PC-9 (cell line): ENCODE data around the gene C2CD3. TPM values are rescaled to one million over a fixed set of nuclear protein-coding genes. Genes with fewer than 3 reads are reported as not detected.

Source experiments
- Bru-seq: library from RNA; stranded (reverse); fragments of 400-500 nt; gene quantifications from one replicate; lab custom pipeline; 2021; lab: Mats Ljungman, UMichigan
- BruChase-seq, 2 experiments: library from RNA; stranded (reverse); fragments of 400-500 nt; gene quantifications; one replicate each; lab custom pipeline; 2021; lab: Mats Ljungman, UMichigan
- BruUV-seq: library from RNA; stranded (reverse); fragments of 400-500 nt; replicated peaks from 2 replicates; lab custom pipeline; 2021; lab: Mats Ljungman, UMichigan
- CTCF ChIA-PET: fragments of 300-600 bp; sonication (Branson Sonifier 250); formaldehyde crosslinking; loops from one replicate; lab custom pipeline; 2022; ENCODE audit warnings: antibody characterized with exemption; lab: Charles Lee
- POLR2A ChIA-PET: fragments of 300-600 bp; sonication (Branson Sonifier 250); formaldehyde crosslinking; loops from one replicate; lab custom pipeline; 2022; ENCODE audit warnings: antibody characterized with exemption; ENCODE audit not compliant: unreplicated experiment; lab: Charles Lee
- DNase-seq, 2 experiments: peaks; one replicate each; pipeline versions ENCODE4 v3.0.0 to v3.0.0-alpha.2; 2015 to 2022; ENCODE audit warnings: mixed read lengths in 1 of 2
- H2AFZ ChIP-seq: fragments of 200-600 bp; sonication (generic); 2 replicates; pipeline ENCODE4 v1.8.1; 2017; ENCODE audit warnings: antibody characterized with exemption
- H3F3A ChIP-seq: fragments of 200-600 bp; sonication (generic); 2 replicates; pipeline ENCODE4 v1.8.1; 2017; ENCODE audit warnings: antibody characterized with exemption, mild to moderate bottlenecking, low read depth; ENCODE audit not compliant: insufficient read depth
- H3K27ac ChIP-seq: fragments of 200-600 bp; sonication (generic); 2 replicates; pipeline ENCODE4 v1.6.1; 2016; ENCODE audit warnings: mixed run types
- H3K27me3 ChIP-seq: fragments of 200-600 bp; sonication (generic); 2 replicates; pipeline ENCODE4 v1.6.1; 2016; ENCODE audit warnings: low read depth, mixed run types; ENCODE audit not compliant: insufficient read depth
- H3K36me3 ChIP-seq: fragments of 200-600 bp; sonication (generic); 2 replicates; pipeline ENCODE4 v1.6.1; 2016; ENCODE audit warnings: low read depth, mixed run types
- H3K4me1 ChIP-seq: fragments of 200-600 bp; sonication (generic); replicated peaks from 2 replicates; pipeline ENCODE4 v1.6.1; 2016; ENCODE audit warnings: mixed run types; ENCODE audit not compliant: insufficient read depth
- H3K4me2 ChIP-seq: fragments of 200-600 bp; sonication (generic); 2 replicates; pipeline ENCODE4 v1.6.1; 2017; ENCODE audit warnings: mixed run types
- H3K4me3 ChIP-seq: fragments of 200-600 bp; sonication (generic); 2 replicates; pipeline ENCODE4 v1.6.1; 2016; ENCODE audit warnings: mixed run types
- H3K79me2 ChIP-seq: fragments of 200-600 bp; sonication (generic); 2 replicates; pipeline ENCODE4 v1.6.1; 2017; ENCODE audit warnings: low read depth, mixed run types
- H3K9me2 ChIP-seq: fragments of 200-600 bp; sonication (generic); 2 replicates; pipeline ENCODE4 v1.8.1; 2017; ENCODE audit warnings: mild to moderate bottlenecking; ENCODE audit not compliant: insufficient read depth
- H3K9me3 ChIP-seq: fragments of 200-600 bp; sonication (generic); 2 replicates; pipeline ENCODE4 v1.8.1; 2016; ENCODE audit warnings: low read depth; ENCODE audit not compliant: insufficient read depth
- H4K20me1 ChIP-seq: fragments of 200-600 bp; sonication (generic); 2 replicates; pipeline ENCODE4 v1.8.1; 2017; ENCODE audit not compliant: insufficient read depth
- EZH2 ChIP-seq: fragments of 200-600 bp; sonication (generic); IDR thresholded peaks from 2 replicates; pipeline ENCODE4 v1.8.0; 2017; ENCODE audit warnings: antibody characterized with exemption, low read depth
- intact Hi-C: fragments of 100-400 bp; cut with micrococcal nuclease; formaldehyde crosslinking; loops from one replicate; pipeline ENCODE4 v1.10.0; 2022; ENCODE audit not compliant: unreplicated experiment
- long read RNA-seq: library from polyadenylated mRNA; stranded (forward); transcript quantifications from one replicate; pipeline ENCODE4 v2.0.0, GENCODE V29; 2022
- total RNA-seq: library from RNA; stranded (reverse); gene quantifications from 2 replicates; pipeline ENCODE4 v1.2.3, GENCODE V29; 2021
- TF ChIP-seq, protein P1 (sequence below): fragments of 200-600 bp; sonication (generic); conservative IDR thresholded peaks from 2 replicates; pipeline ENCODE4 v1.6.1; 2017; ENCODE audit warnings: mixed run types, antibody characterized with exemption, mild to moderate bottlenecking, moderate library complexity

Gene C2CD3, protein sequence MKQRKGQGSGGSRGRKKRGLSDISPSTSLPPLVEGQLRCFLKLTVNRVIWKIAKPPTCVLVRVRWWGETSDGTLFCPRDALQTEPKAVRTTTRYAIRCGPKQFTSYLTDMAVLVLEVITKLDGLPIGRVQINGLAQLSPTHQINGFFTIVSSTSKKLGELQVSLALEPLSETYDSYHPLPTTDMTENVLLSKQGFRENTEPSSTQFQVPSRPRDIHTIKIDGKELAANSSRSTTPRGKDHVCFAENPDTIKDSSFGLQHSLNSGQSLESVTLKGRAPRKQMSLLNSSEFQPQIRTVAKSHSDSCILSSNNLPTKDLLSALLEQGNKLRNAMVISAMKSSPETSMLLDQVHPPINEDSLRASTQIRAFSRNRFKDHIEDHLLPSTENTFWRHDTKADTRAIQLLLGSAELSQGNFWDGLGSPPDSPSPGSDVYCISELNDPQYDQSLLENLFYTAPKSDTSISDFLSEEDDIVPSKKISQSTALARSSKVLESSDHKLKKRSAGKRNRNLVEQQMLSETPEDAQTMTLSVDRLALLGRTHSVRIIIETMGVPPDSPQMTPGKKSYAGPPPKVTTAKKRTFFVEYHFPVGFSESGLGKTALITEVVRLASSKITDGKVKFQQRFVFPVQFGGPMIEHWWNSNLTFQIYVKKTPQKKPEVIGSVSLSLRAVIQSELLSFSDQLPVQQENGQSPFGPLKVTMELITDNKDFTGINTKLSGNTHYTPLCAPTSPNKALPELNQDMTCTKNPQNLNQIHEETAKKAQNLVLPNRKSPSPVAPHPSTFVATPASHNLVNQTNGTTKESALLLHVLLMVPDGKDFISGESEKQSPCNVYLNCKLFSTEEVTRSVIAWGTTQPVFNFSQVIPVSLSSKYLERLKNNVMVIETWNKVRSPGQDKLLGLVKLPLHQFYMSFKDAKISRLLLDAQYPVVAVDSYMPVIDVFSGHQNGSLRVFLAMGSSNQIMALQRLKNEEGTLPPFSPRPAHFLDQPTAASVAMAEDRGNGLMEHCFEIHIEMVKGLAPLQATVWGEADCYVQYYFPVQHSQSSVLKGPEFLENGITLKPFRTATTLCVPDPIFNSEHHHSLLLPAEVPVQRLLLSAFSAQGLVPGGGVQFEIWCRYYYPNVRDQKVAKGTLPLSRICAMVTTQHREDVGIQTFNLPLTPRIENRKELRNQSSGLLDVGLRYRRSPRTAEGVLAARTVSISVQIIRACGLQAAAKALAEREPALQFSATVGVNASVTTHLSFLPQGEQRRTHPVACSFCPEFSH (N-terminal part only)
- total RNA-seq (47.6 and 50.0 TPM in 2 replicates), Bru-seq, nascent RNA (percentile 79 among the genes with signal in this experiment), BruChase-seq, experiment 1, labeled RNA remaining after a 2-hour chase (percentile 73 among the genes with signal in this experiment), BruChase-seq, experiment 2, labeled RNA remaining after a 6-hour chase (percentile 76 among the genes with signal in this experiment)
- long read RNA-seq, full-length matches to known transcripts: 4 of 36 reads
- long read RNA-seq, partial matches to known transcripts: 4 of 36 reads
- long read RNA-seq, other reads (novel, unspliced or antisense): 28 of 36 reads

DNA sequence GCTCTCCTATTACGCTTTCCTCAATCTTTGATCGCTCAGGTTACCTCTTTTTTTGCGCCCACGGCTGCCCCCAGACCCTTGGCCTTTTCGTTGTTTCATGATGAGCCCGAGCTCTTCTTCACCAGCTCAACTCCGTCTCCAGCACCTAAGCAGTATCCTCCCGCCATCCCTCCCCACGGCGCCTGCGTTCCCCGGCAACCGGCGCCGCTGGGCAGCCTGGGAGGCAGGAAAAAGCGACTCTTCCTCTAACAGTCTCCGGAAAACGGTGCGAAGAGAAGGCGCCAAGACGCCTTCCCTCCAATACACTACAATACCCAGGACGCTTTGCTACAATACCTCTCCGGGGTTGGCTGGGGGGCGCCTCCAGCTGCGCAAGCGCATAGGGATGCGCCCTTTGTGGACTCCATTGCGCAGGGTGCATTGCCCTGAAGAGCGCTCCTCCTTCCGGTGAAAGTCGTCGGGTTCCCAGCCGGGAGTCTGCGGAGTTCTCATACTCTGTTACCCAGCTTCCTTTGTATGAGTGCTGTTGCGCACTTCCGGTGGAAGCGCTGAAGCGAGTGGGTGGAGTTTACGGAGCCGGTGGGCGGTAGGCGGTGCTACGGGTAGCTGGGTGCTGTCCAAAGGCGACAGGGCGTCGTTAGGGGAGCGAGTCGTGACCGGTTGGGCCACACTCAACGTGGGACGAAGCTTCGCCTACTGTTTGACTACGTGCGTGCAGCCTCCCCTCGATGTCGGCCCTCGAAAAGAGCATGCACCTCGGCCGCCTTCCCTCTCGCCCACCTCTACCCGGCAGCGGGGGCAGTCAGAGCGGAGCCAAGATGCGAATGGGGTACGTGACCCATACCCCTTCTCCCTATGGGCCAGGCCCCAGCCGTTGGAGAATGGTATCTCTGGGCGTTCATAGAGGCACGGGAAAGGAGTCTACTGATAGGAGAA lies at the start of gene C2CD3, which contains the start of gene PPME1:
Gene C2CD3 (minus strand): TSS at position 309 of the 936 bp plus-strand sequence. CDS start 210 bp downstream, at position 99.
Gene PPME1 (plus strand): TSS at position 596 of the 936 bp plus-strand sequence. CDS start 133 bp downstream, at position 729.
- Histone ChIP-seq H3F3A (peaks cover 12% of the 10 kb centered on the region; the same call in 1 of the 2 replicates), H3K4me3 (peak within 1 kb of the TSS; percentile 84), H3K4me1 (peaks cover 40% of the 10 kb centered on the region), H3K27me3 (no peaks in the 10 kb centered on the region), H3K79me2 (peaks cover 77% of the 10 kb centered on the region), H3K36me3 (peaks cover 37% of the 10 kb centered on the region), H2AFZ (peak within 1 kb of the TSS; percentile 96), H4K20me1 (no peaks in the 10 kb centered on the region), H3K9me2 (no peaks in the 10 kb centered on the region), H3K27ac (peak within 1 kb of the TSS; percentile 73), H3K4me2 (peak within 1 kb of the TSS; percentile 96), H3K9me3 (no peaks in the 10 kb centered on the region)
- TF ChIP-seq EZH2: no peak
- TF ChIP-seq, protein P1, sequence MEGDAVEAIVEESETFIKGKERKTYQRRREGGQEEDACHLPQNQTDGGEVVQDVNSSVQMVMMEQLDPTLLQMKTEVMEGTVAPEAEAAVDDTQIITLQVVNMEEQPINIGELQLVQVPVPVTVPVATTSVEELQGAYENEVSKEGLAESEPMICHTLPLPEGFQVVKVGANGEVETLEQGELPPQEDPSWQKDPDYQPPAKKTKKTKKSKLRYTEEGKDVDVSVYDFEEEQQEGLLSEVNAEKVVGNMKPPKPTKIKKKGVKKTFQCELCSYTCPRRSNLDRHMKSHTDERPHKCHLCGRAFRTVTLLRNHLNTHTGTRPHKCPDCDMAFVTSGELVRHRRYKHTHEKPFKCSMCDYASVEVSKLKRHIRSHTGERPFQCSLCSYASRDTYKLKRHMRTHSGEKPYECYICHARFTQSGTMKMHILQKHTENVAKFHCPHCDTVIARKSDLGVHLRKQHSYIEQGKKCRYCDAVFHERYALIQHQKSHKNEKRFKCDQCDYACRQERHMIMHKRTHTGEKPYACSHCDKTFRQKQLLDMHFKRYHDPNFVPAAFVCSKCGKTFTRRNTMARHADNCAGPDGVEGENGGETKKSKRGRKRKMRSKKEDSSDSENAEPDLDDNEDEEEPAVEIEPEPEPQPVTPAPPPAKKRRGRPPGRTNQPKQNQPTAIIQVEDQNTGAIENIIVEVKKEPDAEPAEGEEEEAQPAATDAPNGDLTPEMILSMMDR: no peak; the same call in 1 of the 2 replicates
- peak; percentile 99 to 100 for DNase-seq
- CTCF ChIA-PET: interaction anchor here (0.6 to 0.7 kb wide), 2 partner anchors 16 to 980 kb away, joined by 4 to 7 read pairs; partner anchors contain the start of gene SLCO2B1
- intact Hi-C loops: loop anchor here (1.0 to 5.0 kb wide), 4 partner anchors 33 to 206 kb away; no protein-coding TSS in a partner anchor
- POLR2A ChIA-PET: interaction anchor here (0.5 to 1.7 kb wide), 24 partner anchors 11 to 931 kb away, joined by 3 to 27 read pairs (median 6); partner anchors contain the start of gene UCP2
- BruUV-seq: TSS peak; percentile 74

DNA sequence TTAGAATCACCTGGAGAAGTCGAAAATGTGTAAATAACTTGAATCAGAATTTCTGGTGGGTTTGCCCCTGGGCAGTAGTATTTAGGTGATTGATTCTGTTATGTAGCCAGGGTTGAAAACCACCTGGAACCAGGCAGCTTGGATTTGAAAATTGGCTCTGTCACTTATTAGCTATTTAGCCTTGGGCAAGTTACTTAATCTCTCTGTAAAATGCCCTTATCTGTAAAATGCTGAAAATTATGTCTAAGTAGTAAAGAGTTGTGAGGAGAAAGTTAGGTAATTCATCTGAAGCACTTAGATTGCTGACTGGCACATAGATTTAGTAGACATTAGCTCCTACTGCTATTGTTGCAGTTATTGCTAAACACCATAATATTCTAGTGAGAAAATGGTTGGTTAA lies 49.6 kb upstream of the C2CD3 start:
- no peak overlapping the region for H3K4me2 ChIP-seq
- intact Hi-C loops: no loop called here
- no TSS peak for BruUV-seq
- DNase-seq: peak in 1 of 2 experiments; percentile 48
- no peaks in the 10 kb centered on the region for H3K9me3 ChIP-seq
- H3K36me3 ChIP-seq: 0 out of 2 replicates have a peak, but pooled peaks cover 7% of the 10 kb centered on the region
- H3K9me2 ChIP-seq: no peaks in the 10 kb centered on the region
- H4K20me1 ChIP-seq: no peaks in the 10 kb centered on the region
- TF ChIP-seq, protein P1: no peak
- no peak for TF ChIP-seq EZH2
- H3K4me3 ChIP-seq: no peak overlapping the region
- ChIA-PET POLR2A (no interaction called here), CTCF (no interaction called here)
- H3K27ac ChIP-seq: no peak overlapping the region; the same call in 1 of the 2 replicates
- H3K4me1 ChIP-seq: no peaks in the 10 kb centered on the region
- no peaks in the 10 kb centered on the region for H3K27me3 ChIP-seq
- H3F3A ChIP-seq: 0 out of 2 replicates have a peak, but pooled peaks cover 21% of the 10 kb centered on the region
- no peaks in the 10 kb centered on the region for H3K79me2 ChIP-seq
- no peak overlapping the region for H2AFZ ChIP-seq
